ENCODE data around the gene PRH1. TPM values are rescaled to one million over a fixed set of nuclear protein-coding genes. Genes with fewer than 3 reads are reported as not detected.

Gene PRH1
- total RNA-seq, 1 donor: 30.2 TPM

- TF ChIP-seq CTCF (IDR thresholded peaks at IDR 0.05; ENCODE audit: insufficient read depth, low read depth, low read length): no peak
- DNase-seq (ENCODE audit: low read depth): no peak
- H3K4me3 ChIP-seq (ENCODE audit: low read depth, low read length): no peak overlapping the region
These were observed 20.6 kb upstream of the PRH1 start for GRCh38 chr12:10904686-10905085.

GRCh38 chr12:10901427-10901826 is 17.4 kb upstream of the PRH1 start:
- no peak overlapping the region for H3K4me3 ChIP-seq (ENCODE audit: low read depth, low read length)

GRCh38 chr12:10900972-10901371 is 16.9 kb upstream of the PRH1 start:
- H3K4me3 ChIP-seq (ENCODE audit: low read depth, low read length): no peak overlapping the region
- DNase-seq (ENCODE audit: low read depth): no peak
- no peak for TF ChIP-seq CTCF (IDR thresholded peaks at IDR 0.05; ENCODE audit: insufficient read depth, low read depth, low read length)

More at GRCh38 chr12:10901427-10901826, 17.4 kb upstream of the PRH1 start:
- TF ChIP-seq CTCF (IDR thresholded peaks at IDR 0.05; ENCODE audit: insufficient read depth, low read depth, low read length): no peak
- DNase-seq (ENCODE audit: low read depth): no peak

- DNase-seq (ENCODE audit: low read depth): no peak
- TF ChIP-seq CTCF (IDR thresholded peaks at IDR 0.05; ENCODE audit: insufficient read depth, low read depth, low read length): no peak
- H3K4me3 ChIP-seq (ENCODE audit: low read depth, low read length): no peak overlapping the region
These were observed 16.5 kb upstream of the PRH1 start for GRCh38 chr12:10900530-10900929.

GRCh38 chr12:10896854-10897253 is 12.8 kb upstream of the PRH1 start:
- no peak overlapping the region for H3K4me3 ChIP-seq (ENCODE audit: low read depth, low read length)
- DNase-seq (ENCODE audit: low read depth): no peak
- TF ChIP-seq CTCF (IDR thresholded peaks at IDR 0.05; ENCODE audit: insufficient read depth, low read depth, low read length): no peak

GRCh38 chr12:10891937-10892336 is 7.9 kb upstream of the PRH1 start:
- H3K4me3 ChIP-seq (ENCODE audit: low read depth, low read length): no peak overlapping the region
- TF ChIP-seq CTCF (IDR thresholded peaks at IDR 0.05; ENCODE audit: insufficient read depth, low read depth, low read length): no peak
- DNase-seq (ENCODE audit: low read depth): no peak

GRCh38 chr12:10889226-10889625 is 5.2 kb upstream of the PRH1 start:
- DNase-seq (ENCODE audit: low read depth): no peak
- no peak overlapping the region for H3K4me3 ChIP-seq (ENCODE audit: low read depth, low read length)
- no peak for TF ChIP-seq CTCF (IDR thresholded peaks at IDR 0.05; ENCODE audit: insufficient read depth, low read depth, low read length)
